ENCODE results near the gene OBP2A. TPM values are rescaled to one million over a fixed set of nuclear protein-coding genes. Genes with fewer than 3 reads are reported as not detected.

OBP2A gene
- total RNA-seq, 2 experiments from 2014 or later = not detected

DNA sequence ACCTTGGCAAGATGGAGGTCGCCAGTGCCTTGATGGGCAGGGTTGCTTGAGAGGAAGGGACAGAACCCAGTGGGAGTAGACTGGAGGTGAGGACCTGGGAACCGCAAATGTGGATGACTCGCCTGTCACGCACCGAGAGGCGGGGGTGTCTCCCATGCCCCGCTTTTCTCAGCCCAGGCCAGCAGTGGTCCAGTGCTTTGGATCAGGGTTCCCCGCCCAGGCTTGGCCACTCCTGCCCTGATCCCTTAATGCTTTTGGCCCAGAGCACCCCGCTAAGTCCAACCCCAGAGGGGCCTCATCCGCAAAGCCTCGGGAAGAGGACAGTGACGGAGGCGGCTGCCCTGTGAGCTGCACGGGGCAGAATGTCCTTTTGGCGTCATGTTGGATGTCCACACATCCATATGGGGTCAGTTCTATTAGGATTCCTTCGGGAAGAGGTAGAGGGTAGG lies 43.0 kb upstream of the OBP2A start:
- no peak overlapping the region for H3K4me2 ChIP-seq (ENCODE audit: low read length)
- peaks cover 18% of the 10 kb centered on the region for H3K4me1 ChIP-seq (ENCODE audit: insufficient read depth, low read length, poor library complexity, severe bottlenecking)
- no peak overlapping the region for H3K27ac ChIP-seq (ENCODE audit: low read depth, low read length, poor library complexity, severe bottlenecking)
- CTCF ChIA-PET (ENCODE audit: unreplicated experiment) = no interaction called here
- H3K4me3 ChIP-seq (ENCODE audit: low read depth, low read length, poor library complexity, severe bottlenecking) = no peak overlapping the region
- H3K9me3 ChIP-seq (ENCODE audit: low read length) = no peaks in the 10 kb centered on the region
- no peak for TF ChIP-seq EZH2phosphoT487 (IDR thresholded peaks at IDR 0.05; ENCODE audit: borderline replicate concordance, low read depth, low read length)
- TF ChIP-seq, protein P1, sequence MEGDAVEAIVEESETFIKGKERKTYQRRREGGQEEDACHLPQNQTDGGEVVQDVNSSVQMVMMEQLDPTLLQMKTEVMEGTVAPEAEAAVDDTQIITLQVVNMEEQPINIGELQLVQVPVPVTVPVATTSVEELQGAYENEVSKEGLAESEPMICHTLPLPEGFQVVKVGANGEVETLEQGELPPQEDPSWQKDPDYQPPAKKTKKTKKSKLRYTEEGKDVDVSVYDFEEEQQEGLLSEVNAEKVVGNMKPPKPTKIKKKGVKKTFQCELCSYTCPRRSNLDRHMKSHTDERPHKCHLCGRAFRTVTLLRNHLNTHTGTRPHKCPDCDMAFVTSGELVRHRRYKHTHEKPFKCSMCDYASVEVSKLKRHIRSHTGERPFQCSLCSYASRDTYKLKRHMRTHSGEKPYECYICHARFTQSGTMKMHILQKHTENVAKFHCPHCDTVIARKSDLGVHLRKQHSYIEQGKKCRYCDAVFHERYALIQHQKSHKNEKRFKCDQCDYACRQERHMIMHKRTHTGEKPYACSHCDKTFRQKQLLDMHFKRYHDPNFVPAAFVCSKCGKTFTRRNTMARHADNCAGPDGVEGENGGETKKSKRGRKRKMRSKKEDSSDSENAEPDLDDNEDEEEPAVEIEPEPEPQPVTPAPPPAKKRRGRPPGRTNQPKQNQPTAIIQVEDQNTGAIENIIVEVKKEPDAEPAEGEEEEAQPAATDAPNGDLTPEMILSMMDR (conservative IDR thresholded peaks at IDR 0.05; ENCODE audit: low read length) = no peak
- no peaks in the 10 kb centered on the region for H3K9me2 ChIP-seq (ENCODE audit: insufficient read depth, low read length)
- intact Hi-C loops (cut with micrococcal nuclease; ENCODE audit: unreplicated experiment) = no loop called here
- H3K79me2 ChIP-seq (ENCODE audit: insufficient read depth, low read depth, low read length) = peaks cover 16% of the 10 kb centered on the region; the same call in 1 of the 2 replicates
- no peak overlapping the region for H2AFZ ChIP-seq (ENCODE audit: low read length)
- no TSS peak for BruUV-seq (replicated peaks)
- POLR2A ChIA-PET = no interaction called here
- H4K20me1 ChIP-seq (ENCODE audit: insufficient read depth, low read length) = no peaks in the 10 kb centered on the region
- H3K36me3 ChIP-seq (ENCODE audit: insufficient read depth, low read length) = peaks cover 41% of the 10 kb centered on the region
- DNase-seq (ENCODE audit: low spot score) = no peak

DNA sequence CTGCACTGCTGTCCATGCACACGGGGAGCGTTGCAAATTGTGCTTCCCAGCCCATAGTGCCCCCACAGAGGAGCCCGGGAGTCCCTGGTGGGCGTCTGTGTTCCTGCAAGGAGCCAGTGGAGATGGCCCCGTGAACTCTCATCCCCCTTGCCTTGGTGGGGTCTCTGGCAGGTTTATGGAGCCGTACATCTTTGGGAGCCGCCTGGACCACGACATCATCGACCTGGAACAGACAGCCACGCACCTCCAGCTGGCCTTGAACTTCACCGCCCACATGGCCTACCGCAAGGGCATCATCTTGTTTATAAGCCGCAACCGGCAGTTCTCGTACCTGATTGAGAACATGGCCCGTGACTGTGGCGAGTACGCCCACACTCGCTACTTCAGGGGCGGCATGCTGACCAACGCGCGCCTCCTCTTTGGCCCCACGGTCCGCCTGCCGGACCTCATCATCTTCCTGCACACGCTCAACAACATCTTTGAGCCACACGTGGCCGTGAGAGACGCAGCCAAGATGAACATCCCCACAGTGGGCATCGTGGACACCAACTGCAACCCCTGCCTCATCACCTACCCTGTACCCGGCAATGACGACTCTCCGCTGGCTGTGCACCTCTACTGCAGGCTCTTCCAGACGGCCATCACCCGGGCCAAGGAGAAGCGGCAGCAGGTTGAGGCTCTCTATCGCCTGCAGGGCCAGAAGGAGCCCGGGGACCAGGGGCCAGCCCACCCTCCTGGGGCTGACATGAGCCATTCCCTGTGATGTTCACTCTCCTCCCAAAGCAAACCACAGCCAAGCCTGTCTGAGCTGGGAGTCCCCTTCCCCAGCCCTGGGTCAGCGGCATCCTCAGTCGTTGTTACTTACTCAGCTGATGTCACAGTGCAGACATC lies 42.3 kb upstream of the OBP2A start:
- peaks cover 18% of the 10 kb centered on the region for H3K4me1 ChIP-seq (ENCODE audit: insufficient read depth, low read length, poor library complexity, severe bottlenecking)
- no peak overlapping the region for H2AFZ ChIP-seq (ENCODE audit: low read length)
- DNase-seq (ENCODE audit: low spot score) = no peak
- no peaks in the 10 kb centered on the region for H3K9me2 ChIP-seq (ENCODE audit: insufficient read depth, low read length)
- peaks cover 16% of the 10 kb centered on the region; the same call in 1 of the 2 replicates for H3K79me2 ChIP-seq (ENCODE audit: insufficient read depth, low read depth, low read length)
- TF ChIP-seq, protein P1 (conservative IDR thresholded peaks at IDR 0.05; ENCODE audit: low read length) = no peak
- BruUV-seq (replicated peaks) = no TSS peak
- H3K27ac ChIP-seq (ENCODE audit: low read depth, low read length, poor library complexity, severe bottlenecking) = no peak overlapping the region
- peaks cover 41% of the 10 kb centered on the region for H3K36me3 ChIP-seq (ENCODE audit: insufficient read depth, low read length)
- no peaks in the 10 kb centered on the region for H3K9me3 ChIP-seq (ENCODE audit: low read length)
- H3K4me2 ChIP-seq (ENCODE audit: low read length) = no peak overlapping the region
- ChIA-PET CTCF (ENCODE audit: unreplicated experiment) (no interaction called here), POLR2A (no interaction called here)
- H3K4me3 ChIP-seq (ENCODE audit: low read depth, low read length, poor library complexity, severe bottlenecking) = no peak overlapping the region
- intact Hi-C loops (cut with micrococcal nuclease; ENCODE audit: unreplicated experiment) = no loop called here
- H4K20me1 ChIP-seq (ENCODE audit: insufficient read depth, low read length) = no peaks in the 10 kb centered on the region
